WERI-Rb-1 (cell line): ENCODE results near the gene LRTM1.

ENCODE experiments used
- DNase-seq: peaks from one replicate; pipeline ENCODE4 v3.0.0-alpha.2; 2020
- H3K27ac ChIP-seq: fragments of 250-450 bp; sonication (Bioruptor Pico); 2 replicates; pipeline ENCODE4 v1.5.1; 2020; ENCODE audit warnings: mild to moderate bottlenecking, moderate library complexity
- H3K27me3 ChIP-seq: fragments of 250-450 bp; sonication (Bioruptor Pico); 2 replicates; pipeline ENCODE4 v1.5.1; 2021; ENCODE audit warnings: mild to moderate bottlenecking, low read depth, moderate library complexity; ENCODE audit not compliant: insufficient read depth, severe bottlenecking
- H3K36me3 ChIP-seq: fragments of 250-450 bp; sonication (Bioruptor Pico); 2 replicates; pipeline ENCODE4 v1.5.1; 2020; ENCODE audit warnings: mild to moderate bottlenecking, moderate library complexity
- H3K4me3 ChIP-seq: 2 replicates; pipeline ENCODE4 v1.5.1; 2011; ENCODE audit warnings: low read depth, mild to moderate bottlenecking, control low read depth, low read length
- H3K9me3 ChIP-seq: fragments of 250-450 bp; sonication (Bioruptor Pico); 2 replicates; pipeline ENCODE4 v1.5.1; 2021; ENCODE audit warnings: mild to moderate bottlenecking, moderate library complexity; ENCODE audit not compliant: severe bottlenecking
- TF ChIP-seq, protein P1 (sequence below): IDR thresholded peaks from 2 replicates; pipeline ENCODE4 v1.5.1; 2011; ENCODE audit warnings: low read depth, mild to moderate bottlenecking, control low read depth, inconsistent platforms, low read length

LRTM1 gene

DNA sequence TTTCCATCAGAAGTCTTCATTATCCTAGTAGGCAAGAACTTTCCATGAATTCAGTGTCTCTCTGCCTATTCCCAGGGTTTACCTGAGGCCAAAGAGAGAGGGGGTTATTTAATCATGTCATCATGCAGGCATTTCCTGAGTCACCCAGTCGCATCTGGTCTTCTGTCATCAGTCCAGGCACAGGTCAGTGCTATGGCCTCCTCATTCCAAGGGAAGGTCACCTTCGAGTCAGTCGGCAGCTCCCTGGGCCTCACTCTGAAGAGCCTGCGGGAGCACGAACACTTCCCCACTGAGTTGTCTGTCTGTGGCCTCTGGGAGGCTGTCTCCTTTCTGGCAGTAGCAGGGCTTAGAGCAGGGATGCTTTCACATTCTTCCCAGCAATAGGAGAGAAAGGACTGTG is 26.2 kb upstream of the LRTM1 start:
- Histone ChIP-seq H3K9me3 (no peaks in the 10 kb centered on the region), H3K36me3 (no peaks in the 10 kb centered on the region), H3K27me3 (no peaks in the 10 kb centered on the region), H3K27ac (no peak overlapping the region), H3K4me3 (no peak overlapping the region)
- DNase-seq = no peak
- TF ChIP-seq, protein P1, sequence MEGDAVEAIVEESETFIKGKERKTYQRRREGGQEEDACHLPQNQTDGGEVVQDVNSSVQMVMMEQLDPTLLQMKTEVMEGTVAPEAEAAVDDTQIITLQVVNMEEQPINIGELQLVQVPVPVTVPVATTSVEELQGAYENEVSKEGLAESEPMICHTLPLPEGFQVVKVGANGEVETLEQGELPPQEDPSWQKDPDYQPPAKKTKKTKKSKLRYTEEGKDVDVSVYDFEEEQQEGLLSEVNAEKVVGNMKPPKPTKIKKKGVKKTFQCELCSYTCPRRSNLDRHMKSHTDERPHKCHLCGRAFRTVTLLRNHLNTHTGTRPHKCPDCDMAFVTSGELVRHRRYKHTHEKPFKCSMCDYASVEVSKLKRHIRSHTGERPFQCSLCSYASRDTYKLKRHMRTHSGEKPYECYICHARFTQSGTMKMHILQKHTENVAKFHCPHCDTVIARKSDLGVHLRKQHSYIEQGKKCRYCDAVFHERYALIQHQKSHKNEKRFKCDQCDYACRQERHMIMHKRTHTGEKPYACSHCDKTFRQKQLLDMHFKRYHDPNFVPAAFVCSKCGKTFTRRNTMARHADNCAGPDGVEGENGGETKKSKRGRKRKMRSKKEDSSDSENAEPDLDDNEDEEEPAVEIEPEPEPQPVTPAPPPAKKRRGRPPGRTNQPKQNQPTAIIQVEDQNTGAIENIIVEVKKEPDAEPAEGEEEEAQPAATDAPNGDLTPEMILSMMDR = no peak

DNA sequence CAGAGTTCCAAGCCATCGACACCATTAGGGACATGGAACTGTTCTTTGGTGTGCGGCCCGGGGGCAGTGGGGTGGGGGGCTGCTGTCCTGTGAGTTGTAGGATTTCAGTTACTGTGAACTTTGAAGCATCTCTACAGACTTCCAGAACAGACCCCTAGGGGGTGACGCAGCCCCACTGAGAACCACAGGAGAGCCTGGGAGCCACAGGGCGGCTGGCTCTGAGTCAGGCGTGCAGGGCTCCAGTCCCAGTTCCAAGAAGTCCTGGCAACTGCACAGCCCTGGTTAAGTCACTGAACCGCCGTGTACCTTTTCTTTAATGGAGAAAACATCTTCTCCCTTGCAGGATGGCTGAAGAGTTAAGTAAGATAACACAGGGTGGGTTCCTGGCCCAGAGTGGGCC is 23.5 kb upstream of the LRTM1 start:
- Histone ChIP-seq H3K4me3 (no peak overlapping the region), H3K27ac (no peak overlapping the region), H3K36me3 (no peaks in the 10 kb centered on the region), H3K27me3 (no peaks in the 10 kb centered on the region), H3K9me3 (no peaks in the 10 kb centered on the region)
- peak; percentile 70 for DNase-seq
- TF ChIP-seq, protein P1 = peak; percentile 77

DNA sequence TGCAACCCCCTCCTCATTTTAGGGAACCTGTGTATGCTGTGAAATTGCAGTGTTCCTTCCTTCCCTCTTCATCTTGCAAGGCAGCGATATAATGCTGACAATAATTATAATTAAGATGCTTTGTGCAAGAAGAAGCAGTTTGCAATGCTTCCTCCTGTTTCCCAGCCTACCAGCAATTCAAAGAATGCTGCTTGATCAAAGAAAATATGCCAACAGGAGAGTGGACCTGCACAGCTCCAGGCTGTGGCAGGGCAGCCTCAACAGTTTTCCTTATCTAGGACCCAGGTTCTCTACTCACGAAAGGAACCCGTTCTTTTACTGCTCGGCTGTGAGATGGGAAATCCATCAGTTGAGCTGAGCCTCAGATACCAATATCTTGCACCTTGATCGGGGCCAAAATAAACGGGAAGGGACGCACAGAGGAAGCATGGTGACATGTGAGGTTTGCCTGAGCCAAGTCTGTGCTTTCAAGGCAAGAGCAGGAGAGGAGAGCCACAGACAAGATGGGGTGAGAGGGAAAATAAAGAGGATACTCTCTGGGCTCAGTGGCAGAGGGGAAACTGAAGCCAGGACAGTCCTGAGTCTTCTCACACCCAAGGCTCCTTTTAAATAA is 22.6 kb upstream of the LRTM1 start:
- Histone ChIP-seq H3K9me3 (no peaks in the 10 kb centered on the region), H3K36me3 (no peaks in the 10 kb centered on the region), H3K4me3 (no peak overlapping the region), H3K27me3 (no peaks in the 10 kb centered on the region), H3K27ac (no peak overlapping the region)
- DNase-seq = no peak
- TF ChIP-seq, protein P1 = no peak

DNA sequence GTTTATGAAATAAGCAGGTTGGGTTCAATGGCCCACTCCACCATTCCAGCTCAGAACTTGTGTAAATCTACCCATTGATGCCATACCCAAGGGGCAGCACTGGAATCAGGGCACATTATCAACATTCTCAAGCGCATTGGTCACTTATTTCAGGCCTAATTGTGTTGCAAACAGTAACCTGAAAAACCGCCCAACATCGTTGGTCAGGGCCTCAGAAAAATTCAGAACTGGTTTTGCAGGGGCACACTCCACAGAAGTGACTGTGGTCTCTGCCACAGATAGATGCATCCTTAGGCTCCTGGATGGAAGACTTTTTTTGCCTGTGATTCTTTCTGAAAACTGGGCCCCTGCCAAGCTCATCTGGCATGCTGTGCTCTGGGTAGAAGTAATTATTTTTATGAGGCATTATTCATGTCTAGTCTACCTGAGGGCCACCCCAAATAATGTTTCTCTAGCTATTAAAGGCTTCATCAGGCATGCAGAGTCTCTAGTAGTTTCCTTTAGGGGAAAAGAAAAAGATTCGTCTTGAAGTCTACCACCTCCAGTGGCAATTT is 21.7 kb upstream of the LRTM1 start:
- Histone ChIP-seq H3K9me3 (no peaks in the 10 kb centered on the region), H3K36me3 (no peaks in the 10 kb centered on the region), H3K4me3 (no peak overlapping the region), H3K27me3 (no peaks in the 10 kb centered on the region), H3K27ac (no peak overlapping the region)
- DNase-seq = no peak
- TF ChIP-seq, protein P1 = no peak

DNA sequence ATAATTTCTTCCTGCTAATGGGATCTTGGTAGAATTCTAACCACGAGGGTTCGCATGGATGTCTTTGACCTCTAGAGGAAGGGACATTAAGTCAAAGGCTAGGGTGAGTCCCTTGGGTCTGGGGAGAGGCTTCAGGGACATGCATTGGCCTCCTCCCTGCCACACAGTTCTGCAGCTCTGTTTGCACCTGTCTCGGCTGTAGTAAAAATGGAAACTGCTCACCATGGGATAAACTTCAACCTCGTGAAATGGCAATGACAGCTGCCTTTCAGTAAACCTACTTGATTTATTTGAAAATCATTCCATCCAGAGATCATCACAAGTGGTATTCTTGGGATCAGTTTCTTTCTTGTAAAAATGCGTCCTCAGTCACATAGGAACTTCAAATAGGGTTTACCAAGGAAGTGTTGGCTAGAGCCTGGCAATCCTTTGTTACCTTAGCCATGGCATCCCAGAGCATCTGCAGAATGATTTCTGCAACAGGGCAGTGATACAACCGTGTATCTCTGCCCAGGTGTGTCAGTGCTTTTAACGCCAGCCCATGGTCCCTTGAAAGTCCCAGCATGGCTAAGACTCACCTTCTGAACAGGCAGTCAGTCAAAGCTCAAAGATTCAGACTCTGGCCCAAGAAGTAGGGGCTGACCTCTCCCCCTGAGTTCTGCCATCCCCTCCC is 14.0 kb upstream of the LRTM1 start:
- H3K4me3 ChIP-seq = no peak overlapping the region
- no peaks in the 10 kb centered on the region for H3K9me3 ChIP-seq
- DNase-seq = no peak
- no peak overlapping the region for H3K27ac ChIP-seq
- H3K27me3 ChIP-seq = no peaks in the 10 kb centered on the region
- no peaks in the 10 kb centered on the region for H3K36me3 ChIP-seq
- TF ChIP-seq, protein P1 = no peak
